Measurements from ENCODE around the gene VPS4A.
"Not testable (repeated sequence)": the region's sequence is repeated elsewhere in the genome, so short reads cannot be mapped to it uniquely, and the experiment has no call there.

The VPS4A gene

DNA sequence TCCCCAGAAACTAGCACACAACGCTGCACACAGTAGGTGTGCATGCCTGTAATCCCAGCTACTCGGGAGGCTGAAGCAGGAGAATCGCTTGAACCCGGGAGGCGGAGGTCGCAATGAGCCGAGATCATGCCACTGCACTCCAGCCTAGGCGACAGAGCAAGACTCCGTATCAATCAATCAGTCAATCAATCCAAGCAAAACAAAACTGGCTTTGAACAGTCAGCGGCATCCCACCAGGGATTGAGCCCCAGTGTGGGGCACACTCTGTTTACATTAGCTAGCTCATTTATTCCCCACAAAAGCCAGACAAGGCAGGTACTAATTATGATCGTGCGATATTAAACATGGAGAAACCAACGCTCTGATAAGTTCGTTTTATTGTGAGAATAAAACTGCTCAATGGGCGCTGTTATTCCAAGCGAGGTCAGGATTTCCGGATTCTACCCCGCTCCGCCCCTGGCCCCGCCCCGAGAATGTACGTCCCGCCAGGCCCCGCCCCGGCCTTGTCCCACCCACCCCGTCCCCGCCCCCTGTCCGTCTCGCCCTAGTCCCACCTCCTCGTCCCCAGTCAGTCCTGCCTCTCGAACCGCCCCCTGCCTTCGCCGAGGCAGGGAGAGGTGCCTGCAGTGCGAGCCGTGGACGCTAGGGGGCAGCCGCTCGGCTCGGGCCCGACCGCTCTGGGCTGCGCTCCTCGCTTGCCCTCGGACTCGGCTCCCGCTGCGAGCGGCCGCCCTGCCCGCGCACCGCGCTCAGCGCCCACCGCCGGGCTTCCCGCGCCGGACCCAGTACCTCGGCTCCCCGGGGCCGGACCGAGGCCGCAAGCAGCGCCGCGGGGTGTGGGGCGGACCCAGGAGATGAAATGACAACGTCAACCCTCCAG is at the start of gene VPS4A:
Gene VPS4A, plus strand, starts transcription at position 698 of the 880 bp plus-strand sequence. Its CDS starts 162 bp downstream, at position 860.
- DNase-seq: peak; percentile 45

DNA sequence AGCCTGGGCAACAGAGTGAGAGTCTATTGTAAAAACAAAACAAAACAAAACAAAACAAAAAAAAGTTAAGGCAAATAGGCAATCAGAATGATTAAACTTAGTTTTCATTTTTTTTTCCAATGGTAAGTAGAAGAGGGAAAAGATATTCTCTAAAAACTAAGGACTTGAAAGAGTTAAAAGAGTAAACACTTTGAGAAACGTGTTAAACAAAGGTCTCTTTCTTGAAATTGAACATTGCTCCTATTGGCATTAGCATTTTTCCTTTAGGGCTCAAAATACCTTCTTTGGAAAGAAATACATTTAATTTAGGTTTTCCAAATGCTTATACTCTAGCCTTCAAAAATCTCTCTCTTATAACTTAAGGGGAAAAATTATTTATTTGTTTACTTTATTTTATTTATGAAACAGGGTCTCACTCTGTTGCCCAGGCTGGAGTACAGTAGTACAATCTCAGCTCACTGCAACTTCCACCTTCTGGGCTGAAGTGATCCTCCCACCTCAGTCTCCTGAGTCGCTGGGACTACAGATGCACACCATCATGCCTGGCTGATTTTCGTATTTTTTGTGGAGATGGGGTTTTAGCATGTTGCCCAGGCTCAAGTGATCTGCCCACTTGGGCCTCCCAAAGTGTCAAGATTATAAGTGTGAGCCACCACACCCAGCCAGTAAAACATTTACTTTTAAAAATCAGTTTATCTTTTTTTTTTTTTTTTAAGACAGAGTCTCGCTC is 44.7 kb upstream of the VPS4A start:
- DNase-seq: no peak

DNA sequence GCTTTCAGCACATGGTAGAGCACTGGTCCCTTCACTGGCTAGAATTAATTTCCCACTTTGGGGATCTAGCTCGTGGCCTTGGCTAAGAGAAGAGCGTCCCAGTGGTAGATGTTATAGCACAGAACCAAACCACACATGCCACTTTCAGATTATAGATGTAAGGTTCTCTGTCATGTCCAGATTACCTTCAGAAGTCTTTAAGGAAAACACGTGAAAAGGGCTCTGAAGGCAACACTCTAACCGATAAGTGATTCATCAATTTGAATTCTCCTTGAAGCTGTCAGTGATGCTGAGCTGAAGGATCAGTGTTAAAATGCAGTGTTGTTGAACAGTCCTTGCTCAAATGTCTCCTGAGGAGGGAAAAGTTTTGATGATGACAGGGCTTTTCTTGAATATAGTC is 43.5 kb upstream of the VPS4A start:
- no peak for DNase-seq

DNA sequence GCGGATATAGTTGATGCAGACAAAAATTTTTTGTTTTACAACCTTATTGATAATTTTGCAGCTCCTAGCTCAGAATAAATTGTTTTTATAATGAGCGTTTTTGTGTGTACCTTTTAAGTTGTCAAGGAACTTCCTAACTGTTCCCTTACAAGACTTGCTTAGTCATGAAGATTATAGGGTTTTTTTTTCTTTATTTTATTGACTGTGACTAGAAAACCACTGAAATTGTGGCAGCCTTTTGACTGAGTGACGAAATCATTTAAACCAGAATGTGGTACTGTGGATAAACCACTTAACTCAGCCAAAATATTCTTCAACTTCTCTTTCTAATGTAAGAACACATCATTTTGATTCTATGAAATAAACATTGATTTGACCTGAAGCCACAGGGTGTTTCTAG is 40.8 kb upstream of the VPS4A start:
- DNase-seq: no peak

- no peak for DNase-seq
Observed at GRCh38 chr16:69270831-69271230, 40.3 kb upstream of the VPS4A start.

DNA sequence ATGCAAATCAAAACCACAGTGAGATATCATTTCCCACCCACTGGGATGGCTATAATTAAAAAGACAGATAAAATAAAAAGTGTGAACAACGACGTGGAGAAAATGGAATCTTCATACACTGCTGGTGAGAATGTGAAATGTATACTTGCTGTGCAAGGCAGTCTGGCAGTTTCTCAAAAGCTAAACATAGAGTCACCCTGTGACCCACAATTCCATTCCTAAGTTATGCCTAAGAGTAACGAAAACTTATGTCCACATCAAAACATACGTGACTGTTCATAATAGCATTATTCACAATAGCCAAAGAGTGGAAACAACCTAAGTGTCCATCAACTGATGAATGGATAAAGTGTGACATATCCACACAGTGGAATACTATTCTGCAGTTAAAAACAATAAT is 38.1 kb upstream of the VPS4A start:
- DNase-seq: no peak

- DNase-seq: no peak
Observed at GRCh38 chr16:69274699-69275235, 36.4 kb upstream of the VPS4A start.

- DNase-seq: no peak
Observed at GRCh38 chr16:69276148-69277115, 34.7 kb upstream of the VPS4A start.

DNA sequence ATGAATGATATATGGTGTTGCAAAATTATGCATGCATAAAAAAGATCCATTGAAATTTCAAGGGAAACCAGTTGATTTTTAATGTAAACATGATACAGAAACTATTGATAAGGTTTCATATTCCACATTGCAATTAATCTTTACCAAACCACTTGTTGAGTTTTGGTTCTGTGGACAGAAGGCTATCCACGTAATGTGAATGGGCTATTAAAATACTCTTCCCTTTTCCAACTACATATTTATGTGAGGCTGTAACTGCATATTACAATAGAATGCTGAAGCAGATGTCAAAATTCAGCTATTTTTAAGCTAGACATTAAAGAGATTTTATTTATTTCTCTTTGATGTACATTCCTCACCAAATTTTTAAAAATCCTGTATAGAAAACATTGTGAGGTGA is 33.7 kb upstream of the VPS4A start:
- no peak for DNase-seq

DNA sequence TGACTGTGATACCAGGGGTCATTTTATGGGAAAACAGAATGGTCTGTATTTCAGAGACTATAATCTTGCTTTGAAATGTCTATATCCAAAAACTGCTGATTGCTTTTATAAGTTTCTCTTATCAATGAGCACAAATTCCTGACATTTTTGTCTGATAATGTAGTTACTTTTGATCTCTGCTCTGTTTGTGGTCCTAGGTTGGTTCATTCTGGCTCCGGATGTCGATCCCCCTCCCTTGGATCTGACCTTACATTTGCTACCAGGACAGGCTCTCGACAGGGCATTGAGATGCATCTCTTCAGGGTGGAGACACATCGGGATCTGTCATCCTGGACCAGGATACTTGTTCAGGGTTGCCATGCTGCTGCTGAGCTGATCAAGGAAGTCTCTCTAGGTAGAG is 27.3 kb upstream of the VPS4A start:
- DNase-seq: no peak

DNA sequence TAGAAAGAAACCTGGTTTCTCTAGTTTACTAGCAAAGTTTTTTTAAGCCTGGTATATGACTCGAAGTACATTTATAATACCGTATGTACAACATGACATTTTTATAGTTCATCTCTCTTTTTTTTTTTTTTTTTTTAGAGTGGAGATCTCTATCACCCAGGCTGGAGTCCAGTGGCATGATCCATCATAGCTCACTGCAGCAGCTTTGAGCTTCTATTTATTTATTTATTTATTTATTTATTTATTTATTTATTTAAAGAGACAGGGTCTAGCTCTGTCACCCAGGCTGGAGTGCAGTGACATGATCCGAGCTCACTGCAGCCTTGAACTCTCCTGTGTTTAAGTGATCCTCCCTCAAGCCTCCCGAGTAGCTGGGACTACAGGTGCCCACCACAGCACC is 25.9 kb upstream of the VPS4A start:
- DNase-seq: no peak

- DNase-seq: no peak
Observed at GRCh38 chr16:69286941-69287713, 24.0 kb upstream of the VPS4A start.

GRCh38 chr16:69291657-69292056 is 19.5 kb upstream of the VPS4A start:
- not testable (repeated sequence) for DNase-seq

DNA sequence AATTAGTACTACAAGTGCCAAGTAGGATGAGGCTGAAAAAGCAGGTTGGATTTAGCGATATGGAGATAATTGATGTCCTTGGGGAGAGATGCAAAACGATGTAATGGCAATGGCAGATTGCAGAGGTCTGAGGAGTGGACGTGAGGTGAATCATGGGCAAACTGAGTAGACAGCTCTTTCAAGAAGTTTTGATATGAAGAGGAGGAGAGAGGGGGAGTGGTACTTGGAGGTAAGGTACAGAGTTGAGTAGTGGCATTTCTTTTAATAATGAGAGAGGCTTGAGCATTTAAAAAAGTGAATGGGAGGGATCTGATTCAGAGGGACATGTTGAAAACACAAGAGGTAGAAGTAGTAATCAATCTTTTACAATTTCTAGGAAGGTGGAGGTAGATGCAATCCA is 17.7 kb upstream of the VPS4A start:
- no peak for DNase-seq

- DNase-seq: no peak
Observed at GRCh38 chr16:69294051-69294450, 17.1 kb upstream of the VPS4A start.

- not testable (repeated sequence) for DNase-seq
Observed at GRCh38 chr16:69296771-69297170, 14.4 kb upstream of the VPS4A start.

DNA sequence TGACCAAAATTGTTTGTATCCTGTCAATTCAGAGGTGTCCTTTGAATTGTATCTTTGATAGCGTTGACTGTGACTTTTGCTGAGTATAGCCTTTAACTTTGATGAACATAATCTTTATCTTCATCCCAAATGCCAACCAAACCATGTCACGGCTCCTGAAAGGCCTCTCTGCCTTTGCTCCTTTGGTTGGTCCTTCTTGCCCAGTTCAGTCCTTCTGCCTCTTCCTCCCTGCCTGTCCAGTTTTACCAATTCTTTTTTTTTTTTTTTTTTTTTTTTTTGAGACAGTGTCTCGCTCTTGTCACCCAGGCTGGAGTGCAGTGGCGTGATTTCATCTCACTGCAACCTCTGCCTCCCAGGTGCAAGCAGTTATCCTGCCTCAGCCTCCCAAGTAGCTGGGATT is 12.9 kb upstream of the VPS4A start:
- no peak for DNase-seq

- no peak for DNase-seq
Observed at GRCh38 chr16:69301187-69301586, 10.0 kb upstream of the VPS4A start.

DNA sequence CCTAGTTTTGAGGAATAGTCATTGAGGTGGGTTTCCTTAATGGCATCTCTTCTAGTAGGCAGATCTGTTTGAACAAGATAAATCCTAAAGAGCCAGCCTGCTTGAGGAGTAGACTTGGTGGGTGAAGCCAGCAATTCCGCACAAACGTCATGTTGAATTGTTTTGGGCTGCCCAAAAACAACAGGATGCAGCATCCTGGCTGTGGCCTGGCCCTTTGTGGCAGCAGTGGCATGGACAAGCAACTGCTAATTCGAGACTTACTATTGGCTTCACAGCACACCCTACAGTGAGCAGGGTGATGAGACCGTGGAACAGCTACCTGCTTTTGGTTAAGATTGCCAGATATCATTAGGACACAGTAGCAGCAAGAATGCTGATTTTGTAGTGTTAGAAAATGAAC is 9.3 kb upstream of the VPS4A start:
- DNase-seq: no peak

DNA sequence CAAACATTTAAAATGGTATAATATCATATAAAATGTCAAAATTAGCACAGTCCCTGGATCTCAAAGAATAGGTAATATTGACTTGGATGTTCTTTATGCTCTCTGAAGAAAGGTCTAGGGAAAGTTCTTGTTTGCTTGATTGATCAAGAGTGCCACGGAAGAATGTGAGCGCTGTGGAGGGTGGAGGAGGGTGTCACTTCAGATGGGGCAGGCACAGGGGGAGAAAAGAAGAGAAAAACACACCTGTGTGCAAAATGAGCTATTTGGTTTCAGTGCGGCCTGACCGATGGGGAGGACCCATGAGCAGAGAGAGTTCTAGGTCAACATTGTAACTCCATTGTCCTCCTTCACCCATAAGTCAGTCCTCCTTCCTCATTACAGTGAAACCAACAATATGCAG is 8.8 kb upstream of the VPS4A start:
- no peak for DNase-seq

DNA sequence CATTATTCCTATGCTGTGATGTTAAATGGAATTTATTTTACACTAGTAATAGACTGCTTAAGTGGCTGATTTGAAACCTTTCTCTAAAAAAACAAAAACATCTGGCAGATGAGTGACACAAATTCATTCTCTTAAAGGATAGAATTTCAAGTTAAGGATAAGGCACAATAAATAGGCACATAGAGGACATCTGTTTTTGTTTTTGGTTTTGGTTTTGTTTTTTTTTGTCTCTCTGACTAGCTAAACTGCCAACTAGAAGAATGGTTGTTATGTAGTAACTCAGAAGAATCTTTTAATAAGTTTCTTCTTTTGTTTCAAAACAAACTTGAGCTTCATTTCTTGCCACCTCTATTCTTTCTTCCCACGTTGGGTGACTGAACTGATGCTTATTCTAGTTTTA is 5.1 kb upstream of the VPS4A start:
- DNase-seq: no peak

DNA sequence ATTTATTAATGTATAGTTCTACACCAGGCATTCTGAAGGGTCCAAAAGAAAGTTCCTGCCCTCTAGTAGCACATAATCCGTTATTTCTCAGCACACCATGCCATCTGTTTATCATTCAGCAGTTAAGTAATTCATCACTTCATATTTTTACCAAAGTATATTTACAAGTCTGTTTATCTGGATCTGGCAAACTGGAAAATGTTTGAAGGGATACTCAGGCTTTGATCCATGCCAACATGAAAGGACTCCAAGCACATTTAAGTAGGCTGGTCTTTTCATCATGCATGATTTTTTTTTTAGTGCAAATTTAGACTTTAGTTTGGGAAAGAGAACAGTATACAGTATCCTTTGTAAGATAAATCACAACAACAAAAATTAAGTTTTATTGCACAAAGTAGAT is 4.1 kb upstream of the VPS4A start:
- DNase-seq: no peak
